Hepatocyte (in vitro differentiated cells): ENCODE data around the gene KRAS. TPM values are rescaled to one million over a fixed set of nuclear protein-coding genes. Genes with fewer than 3 reads are reported as not detected.

Experiments used
- DNase-seq: peaks from one replicate; pipeline ENCODE4 v3.0.0-alpha.2; 2016; ENCODE audit warnings: low spot score
- H2AFZ ChIP-seq: fragments of 200-600 bp; sonication (generic); 2 replicates; pipeline ENCODE4 v1.6.0; 2016; ENCODE audit warnings: antibody characterized with exemption, mild to moderate bottlenecking
- H3K27ac ChIP-seq: fragments of 200-600 bp; sonication (generic); 2 replicates; pipeline ENCODE4 v1.5.1; 2016; ENCODE audit warnings: mild to moderate bottlenecking
- H3K27me3 ChIP-seq: fragments of 200-600 bp; sonication (generic); 2 replicates; pipeline ENCODE4 v1.6.1; 2016
- H3K36me3 ChIP-seq: fragments of 200-600 bp; sonication (generic); replicated peaks from 2 replicates; pipeline ENCODE4 v1.5.1; 2016; ENCODE audit warnings: low read depth; ENCODE audit not compliant: insufficient read depth
- H3K4me1 ChIP-seq: fragments of 200-600 bp; sonication (generic); 2 replicates; pipeline ENCODE4 v1.5.1; 2016; ENCODE audit warnings: mild to moderate bottlenecking, moderate library complexity; ENCODE audit not compliant: insufficient read depth
- H3K4me2 ChIP-seq: fragments of 200-600 bp; sonication (generic); 2 replicates; pipeline ENCODE4 v1.6.0; 2016
- H3K4me3 ChIP-seq: fragments of 200-600 bp; sonication (generic); 2 replicates; pipeline ENCODE4 v1.5.1; 2016; ENCODE audit warnings: mild to moderate bottlenecking
- H3K79me2 ChIP-seq: fragments of 200-600 bp; sonication (generic); 2 replicates; pipeline ENCODE4 v1.6.0; 2017; ENCODE audit warnings: mild to moderate bottlenecking
- H3K9me2 ChIP-seq: fragments of 200-600 bp; sonication (generic); replicated peaks from 2 replicates; pipeline ENCODE4 v1.6.0; 2017; ENCODE audit warnings: mild to moderate bottlenecking; ENCODE audit not compliant: insufficient read depth
- H3K9me3 ChIP-seq: fragments of 200-600 bp; sonication (generic); 2 replicates; pipeline ENCODE4 v1.5.1; 2016; ENCODE audit warnings: low read depth, mild to moderate bottlenecking
- H4K20me1 ChIP-seq: fragments of 200-600 bp; sonication (generic); 2 replicates; pipeline ENCODE4 v1.6.0; 2016; ENCODE audit warnings: mild to moderate bottlenecking; ENCODE audit not compliant: insufficient read depth, poor library complexity, severe bottlenecking
- EZH2 ChIP-seq: fragments of 200-600 bp; sonication (generic); IDR thresholded peaks from 2 replicates; pipeline ENCODE4 v1.6.1; 2016; ENCODE audit warnings: antibody characterized with exemption, mild to moderate bottlenecking, borderline replicate concordance
- EZH2phosphoT487 ChIP-seq: fragments of 200-600 bp; sonication (generic); IDR thresholded peaks from one replicate; pipeline ENCODE4 v1.6.1; 2018; ENCODE audit warnings: antibody characterized with exemption, mild to moderate bottlenecking, low read depth, moderate library complexity; ENCODE audit not compliant: unreplicated experiment, severe bottlenecking
- WGBS: methylation state at CpG from one replicate; pipeline ENCODE4 v1.1.6; 2016; ENCODE audit warnings: low lambda C conversion rate; ENCODE audit errors: missing lambda C conversion rate; 5-methylcytosine and 5-hydroxymethylcytosine counted together
- polyA plus RNA-seq: library from polyadenylated mRNA; unstranded; fragments of >200 nt; fragmentation: Nextera tagmentation; extraction: Ambion mirVana; gene quantifications from 2 replicates; pipeline ENCODE4 v1.2.1, GENCODE V29; 2016
- total RNA-seq: library from RNA; depleted of rRNA; stranded (reverse); fragments of >200 nt; gene quantifications from 2 replicates; pipeline ENCODE4 v1.2.3, GENCODE V29; 2014
- TF ChIP-seq, protein P1 (sequence below): fragments of 200-600 bp; sonication (generic); IDR thresholded peaks from 2 replicates; pipeline ENCODE4 v1.5.1; 2016; ENCODE audit warnings: antibody characterized with exemption, mild to moderate bottlenecking; ENCODE audit not compliant: poor library complexity

Gene KRAS
- total and polyA plus RNA-seq, 2 experiments from 2014 or later: 42.5 to 43.6 TPM

DNA sequence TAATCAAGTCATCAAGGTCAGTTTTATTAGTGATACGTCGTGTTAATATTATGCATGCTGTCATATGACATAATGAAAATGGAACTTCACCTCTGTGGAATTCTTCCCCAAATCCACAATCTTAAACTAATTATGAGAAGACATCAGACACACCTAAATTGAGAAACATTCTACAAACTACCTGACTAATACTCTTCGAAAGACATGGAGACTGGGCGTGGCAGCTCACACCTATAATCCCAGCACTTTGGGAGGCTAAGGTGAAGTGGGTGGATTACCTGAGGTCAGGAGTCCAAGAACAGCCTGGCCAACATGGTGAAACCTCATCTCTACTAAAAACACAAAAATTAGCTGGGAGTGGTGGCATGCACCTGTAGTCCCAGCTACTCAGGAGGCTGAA lies 33.3 kb upstream of the KRAS start:
- Histone ChIP-seq H3K9me3 (no peaks in the 10 kb centered on the region), H2AFZ (no peak overlapping the region), H3K9me2 (no peaks in the 10 kb centered on the region), H3K79me2 (no peaks in the 10 kb centered on the region), H3K4me2 (no peak overlapping the region), H3K36me3 (no peaks in the 10 kb centered on the region), H3K27me3 (no peaks in the 10 kb centered on the region), H3K27ac (no peak overlapping the region), H4K20me1 (no peaks in the 10 kb centered on the region), H3K4me3 (no peak overlapping the region), H3K4me1 (no peaks in the 10 kb centered on the region)
- no peak for DNase-seq
- WGBS: 95% methylated on average over 4 of the region's 4 CpGs
- TF ChIP-seq EZH2phosphoT487: no peak
- no peak for TF ChIP-seq EZH2
- TF ChIP-seq, protein P1, sequence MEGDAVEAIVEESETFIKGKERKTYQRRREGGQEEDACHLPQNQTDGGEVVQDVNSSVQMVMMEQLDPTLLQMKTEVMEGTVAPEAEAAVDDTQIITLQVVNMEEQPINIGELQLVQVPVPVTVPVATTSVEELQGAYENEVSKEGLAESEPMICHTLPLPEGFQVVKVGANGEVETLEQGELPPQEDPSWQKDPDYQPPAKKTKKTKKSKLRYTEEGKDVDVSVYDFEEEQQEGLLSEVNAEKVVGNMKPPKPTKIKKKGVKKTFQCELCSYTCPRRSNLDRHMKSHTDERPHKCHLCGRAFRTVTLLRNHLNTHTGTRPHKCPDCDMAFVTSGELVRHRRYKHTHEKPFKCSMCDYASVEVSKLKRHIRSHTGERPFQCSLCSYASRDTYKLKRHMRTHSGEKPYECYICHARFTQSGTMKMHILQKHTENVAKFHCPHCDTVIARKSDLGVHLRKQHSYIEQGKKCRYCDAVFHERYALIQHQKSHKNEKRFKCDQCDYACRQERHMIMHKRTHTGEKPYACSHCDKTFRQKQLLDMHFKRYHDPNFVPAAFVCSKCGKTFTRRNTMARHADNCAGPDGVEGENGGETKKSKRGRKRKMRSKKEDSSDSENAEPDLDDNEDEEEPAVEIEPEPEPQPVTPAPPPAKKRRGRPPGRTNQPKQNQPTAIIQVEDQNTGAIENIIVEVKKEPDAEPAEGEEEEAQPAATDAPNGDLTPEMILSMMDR: no peak

DNA sequence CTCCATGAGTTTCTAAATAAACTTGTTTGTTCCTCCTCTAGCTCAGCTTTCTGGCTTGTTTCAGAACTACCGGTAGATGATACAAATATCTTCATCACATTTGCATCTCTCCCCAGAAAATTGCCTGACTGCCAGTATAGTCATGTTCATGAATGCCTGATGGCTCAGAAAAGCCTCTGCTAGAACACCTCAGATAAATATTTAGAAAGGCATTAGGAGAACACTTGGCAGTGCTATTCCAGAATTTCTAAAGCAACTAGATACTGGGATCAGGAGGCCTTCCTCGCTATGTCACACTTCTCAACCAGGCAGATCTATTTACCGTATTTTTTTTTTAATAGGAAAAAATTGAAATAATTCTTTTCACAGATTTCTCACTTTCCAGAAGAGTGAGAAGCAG lies 32.3 kb upstream of the KRAS start:
- no peaks in the 10 kb centered on the region for H3K36me3 ChIP-seq
- H3K79me2 ChIP-seq: no peaks in the 10 kb centered on the region
- no peaks in the 10 kb centered on the region for H3K27me3 ChIP-seq
- DNase-seq: no peak
- H4K20me1 ChIP-seq: no peaks in the 10 kb centered on the region
- no peaks in the 10 kb centered on the region for H3K4me1 ChIP-seq
- H3K27ac ChIP-seq: no peak overlapping the region
- WGBS: 80% methylated on average over 3 of the region's 3 CpGs
- no peak for TF ChIP-seq EZH2phosphoT487
- no peaks in the 10 kb centered on the region for H3K9me3 ChIP-seq
- H2AFZ ChIP-seq: no peak overlapping the region
- H3K9me2 ChIP-seq: no peaks in the 10 kb centered on the region
- H3K4me3 ChIP-seq: no peak overlapping the region
- no peak overlapping the region for H3K4me2 ChIP-seq

DNA sequence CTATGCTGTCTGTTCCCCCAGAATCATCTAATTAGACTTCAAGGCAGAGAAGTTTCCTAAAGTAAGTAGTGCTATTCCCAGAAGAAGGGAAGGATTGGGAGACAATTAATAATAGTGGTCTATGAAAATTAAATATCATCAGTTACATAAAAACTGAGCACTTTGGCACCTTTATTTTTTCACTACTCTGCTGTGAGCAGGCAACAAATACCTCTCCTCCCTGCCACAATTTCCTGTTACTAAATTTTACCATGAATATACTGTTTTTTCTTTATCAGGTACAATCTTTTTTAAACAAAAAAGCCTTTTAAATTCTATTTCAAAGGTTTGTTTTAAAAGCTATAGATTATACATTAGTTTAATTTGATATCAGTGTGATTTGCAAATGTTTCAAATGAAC lies 29.4 kb upstream of the KRAS start:
- Histone ChIP-seq H3K4me1 (peaks cover 14% of the 10 kb centered on the region), H3K9me3 (no peaks in the 10 kb centered on the region), H3K9me2 (no peaks in the 10 kb centered on the region), H4K20me1 (no peaks in the 10 kb centered on the region), H3K4me3 (no peak overlapping the region), H3K4me2 (no peak overlapping the region), H3K27me3 (no peaks in the 10 kb centered on the region), H3K27ac (no peak overlapping the region), H3K36me3 (no peaks in the 10 kb centered on the region), H2AFZ (no peak overlapping the region), H3K79me2 (no peaks in the 10 kb centered on the region)
- TF ChIP-seq EZH2 (no peak), EZH2phosphoT487 (no peak)
- TF ChIP-seq, protein P1: no peak
- no peak for DNase-seq

DNA sequence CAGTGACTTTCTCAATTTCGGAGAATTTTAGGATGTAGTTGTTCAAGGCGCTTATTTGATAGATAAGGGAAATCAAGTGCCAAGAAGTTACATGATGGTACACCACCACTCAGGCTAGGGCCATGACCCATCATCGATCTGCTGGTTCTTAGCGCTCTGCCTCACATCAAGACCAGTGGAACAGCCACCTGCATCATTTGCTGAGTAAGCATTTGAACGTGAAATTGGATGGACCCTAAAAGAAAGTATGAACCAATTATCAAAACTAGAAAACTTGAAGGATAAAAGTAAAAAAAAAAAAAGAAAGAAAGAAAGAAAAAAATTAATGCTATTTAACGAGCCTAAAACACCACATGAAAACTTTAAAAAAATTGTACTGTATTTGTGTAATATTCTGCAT lies 27.5 kb upstream of the KRAS start:
- Histone ChIP-seq H3K27me3 (no peaks in the 10 kb centered on the region), H3K79me2 (no peaks in the 10 kb centered on the region), H2AFZ (no peak overlapping the region), H3K36me3 (no peaks in the 10 kb centered on the region), H3K4me1 (peaks cover 14% of the 10 kb centered on the region), H3K9me3 (no peaks in the 10 kb centered on the region), H3K9me2 (no peaks in the 10 kb centered on the region), H3K4me2 (no peak overlapping the region), H3K4me3 (no peak overlapping the region), H3K27ac (no peak overlapping the region), H4K20me1 (no peaks in the 10 kb centered on the region)
- WGBS: 97% methylated on average over 6 of the region's 6 CpGs
- TF ChIP-seq, protein P1: no peak
- TF ChIP-seq EZH2phosphoT487: no peak
- no peak for TF ChIP-seq EZH2
- no peak for DNase-seq
